Mammary epithelial cell (primary cell): Measurements from ENCODE around the gene RPL31.

Experiments used
- CTCF ChIP-seq, 2 donors: IDR thresholded peaks in 1 of 2; conservative IDR thresholded peaks in 1 of 2; 2 replicates each; pipeline ENCODE4 v1.5.1; 2011 to 2012; ENCODE audit warnings: inconsistent platforms in 2 of 2, low read length in 2 of 2, mild to moderate bottlenecking in 2 of 2, control low read depth in 1 of 2, low read depth in 1 of 2; ENCODE audit not compliant: insufficient read depth in 1 of 2; ENCODE audit errors: extremely low read depth in 1 of 2
- EZH2 ChIP-seq: IDR thresholded peaks from 2 replicates; pipeline ENCODE4 v1.6.1; 2012; ENCODE audit warnings: low read length, inconsistent platforms, borderline replicate concordance

DNA sequence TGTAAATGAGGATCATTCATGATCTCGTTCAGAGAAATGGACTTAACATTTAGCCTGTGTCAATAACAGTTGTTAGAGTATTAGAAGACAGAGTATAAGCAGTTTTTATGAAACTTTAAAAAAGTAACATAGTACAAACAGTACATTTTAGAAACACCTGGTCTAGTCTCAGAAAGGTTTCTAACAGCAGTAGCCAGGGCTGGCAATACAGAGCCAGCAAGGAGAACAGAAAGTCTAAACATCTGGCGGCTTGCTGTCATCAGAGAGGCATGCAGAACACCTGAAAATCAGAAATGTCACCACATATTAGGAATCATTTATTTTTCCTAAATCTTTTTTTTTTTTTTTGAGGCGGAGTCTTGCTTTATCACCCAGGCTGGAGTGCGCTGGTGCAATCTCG lies 50.1 kb downstream of the RPL31 start:
- TF ChIP-seq CTCF (conservative IDR thresholded peaks at IDR 0.05 in 1 of 2, IDR thresholded peaks at IDR 0.05 in 1 of 2; ENCODE audit: extremely low read depth in 1 of 2, insufficient read depth in 1 of 2, low read depth in 1 of 2, low read length in 2 of 2) (no peak), EZH2 (no peak)
